Measurements from ENCODE around the gene ABCA7. TPM values are rescaled to one million over a fixed set of nuclear protein-coding genes. Genes with fewer than 3 reads are reported as not detected.

Gene ABCA7
- total RNA-seq, 1 donor = 3.5 TPM

DNA sequence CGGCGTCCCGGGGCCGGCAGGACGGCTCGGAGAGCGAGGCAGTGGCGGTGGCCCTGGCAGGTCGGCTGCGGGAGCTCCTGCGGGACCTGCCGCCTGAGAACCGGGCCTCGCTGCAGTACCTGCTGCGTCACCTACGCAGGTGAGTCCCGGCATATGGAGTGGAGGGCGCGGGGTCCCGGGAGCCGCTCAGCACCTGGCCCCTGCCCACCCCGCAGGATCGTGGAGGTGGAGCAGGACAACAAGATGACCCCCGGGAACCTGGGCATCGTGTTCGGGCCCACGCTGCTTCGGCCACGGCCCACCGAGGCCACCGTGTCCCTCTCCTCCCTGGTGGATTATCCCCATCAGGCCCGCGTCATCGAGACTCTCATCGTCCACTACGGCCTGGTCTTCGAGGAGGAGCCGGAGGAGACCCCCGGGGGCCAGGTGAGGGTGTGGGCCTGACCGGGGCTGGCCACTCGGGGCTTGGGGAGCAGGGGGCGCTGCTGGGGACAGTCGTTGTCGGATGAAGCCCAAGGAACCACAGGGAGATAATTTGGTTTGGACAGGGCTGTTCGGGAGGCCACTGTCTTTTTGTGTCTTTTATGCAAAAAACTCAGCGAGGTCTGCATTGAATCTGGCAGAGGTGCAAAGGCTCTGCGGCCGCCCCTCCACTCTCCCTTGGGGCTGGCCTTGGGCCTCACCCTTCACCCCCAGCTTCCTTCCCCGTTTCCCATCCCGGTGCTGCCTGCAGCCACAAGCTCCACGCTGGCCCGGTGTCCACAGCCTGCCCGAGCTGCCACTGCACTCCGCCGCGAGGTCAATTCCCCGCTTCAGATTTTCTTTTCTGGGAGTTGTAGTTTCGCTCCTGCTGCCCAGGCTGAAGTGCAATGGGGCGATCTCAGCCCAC lies 43.3 kb downstream of the ABCA7 start:
- no peak for DNase-seq (ENCODE audit: low read depth)
- TF ChIP-seq, protein P1, sequence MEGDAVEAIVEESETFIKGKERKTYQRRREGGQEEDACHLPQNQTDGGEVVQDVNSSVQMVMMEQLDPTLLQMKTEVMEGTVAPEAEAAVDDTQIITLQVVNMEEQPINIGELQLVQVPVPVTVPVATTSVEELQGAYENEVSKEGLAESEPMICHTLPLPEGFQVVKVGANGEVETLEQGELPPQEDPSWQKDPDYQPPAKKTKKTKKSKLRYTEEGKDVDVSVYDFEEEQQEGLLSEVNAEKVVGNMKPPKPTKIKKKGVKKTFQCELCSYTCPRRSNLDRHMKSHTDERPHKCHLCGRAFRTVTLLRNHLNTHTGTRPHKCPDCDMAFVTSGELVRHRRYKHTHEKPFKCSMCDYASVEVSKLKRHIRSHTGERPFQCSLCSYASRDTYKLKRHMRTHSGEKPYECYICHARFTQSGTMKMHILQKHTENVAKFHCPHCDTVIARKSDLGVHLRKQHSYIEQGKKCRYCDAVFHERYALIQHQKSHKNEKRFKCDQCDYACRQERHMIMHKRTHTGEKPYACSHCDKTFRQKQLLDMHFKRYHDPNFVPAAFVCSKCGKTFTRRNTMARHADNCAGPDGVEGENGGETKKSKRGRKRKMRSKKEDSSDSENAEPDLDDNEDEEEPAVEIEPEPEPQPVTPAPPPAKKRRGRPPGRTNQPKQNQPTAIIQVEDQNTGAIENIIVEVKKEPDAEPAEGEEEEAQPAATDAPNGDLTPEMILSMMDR (IDR thresholded peaks at IDR 0.05; ENCODE audit: insufficient read depth, low read length) = no peak
- no peak overlapping the region for H3K4me3 ChIP-seq (ENCODE audit: low read depth, low read length)

DNA sequence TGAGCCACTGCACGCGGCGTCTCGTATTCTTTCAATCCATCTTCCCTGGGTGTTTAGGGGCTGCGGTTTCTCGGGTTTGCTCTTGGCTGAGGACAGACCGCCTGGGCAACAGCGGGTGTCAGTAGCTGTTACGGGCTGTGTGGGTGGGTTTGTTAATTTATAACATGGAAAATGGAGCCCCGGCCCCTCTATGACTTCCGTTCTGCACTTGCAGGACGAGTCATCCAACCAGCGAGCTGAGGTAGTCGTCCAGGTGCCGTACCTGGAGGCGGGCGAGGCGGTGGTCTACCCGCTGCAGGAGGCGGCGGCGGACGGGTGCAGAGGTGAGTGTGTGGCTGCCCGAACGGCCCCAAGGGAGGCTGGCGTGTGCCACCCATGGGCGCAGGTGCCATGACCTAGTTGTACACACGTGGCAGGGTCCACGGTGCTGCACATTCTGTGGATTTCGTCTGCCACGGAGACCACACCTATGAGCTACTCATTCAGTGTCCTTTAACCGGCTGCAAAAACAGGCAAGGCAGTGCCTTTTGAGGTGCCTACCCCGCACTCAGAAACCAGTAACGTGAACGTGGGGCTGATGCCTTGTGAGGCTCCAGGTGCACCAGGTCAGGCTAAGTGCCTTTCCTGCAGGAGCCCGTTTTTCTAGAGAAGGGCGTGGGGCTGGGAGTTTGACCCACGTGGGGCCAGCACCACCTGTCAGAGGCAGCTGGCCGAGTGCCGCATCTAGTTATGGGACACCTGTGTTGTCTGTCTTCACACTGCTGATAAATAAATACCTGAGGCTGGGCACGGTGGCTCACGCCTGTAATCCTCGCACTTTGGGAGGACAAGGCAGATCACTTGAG lies 44.3 kb downstream of the ABCA7 start:
- no peak overlapping the region for H3K4me3 ChIP-seq (ENCODE audit: low read depth, low read length)
- TF ChIP-seq, protein P1 (IDR thresholded peaks at IDR 0.05; ENCODE audit: insufficient read depth, low read length) = no peak
- DNase-seq (ENCODE audit: low read depth) = no peak

DNA sequence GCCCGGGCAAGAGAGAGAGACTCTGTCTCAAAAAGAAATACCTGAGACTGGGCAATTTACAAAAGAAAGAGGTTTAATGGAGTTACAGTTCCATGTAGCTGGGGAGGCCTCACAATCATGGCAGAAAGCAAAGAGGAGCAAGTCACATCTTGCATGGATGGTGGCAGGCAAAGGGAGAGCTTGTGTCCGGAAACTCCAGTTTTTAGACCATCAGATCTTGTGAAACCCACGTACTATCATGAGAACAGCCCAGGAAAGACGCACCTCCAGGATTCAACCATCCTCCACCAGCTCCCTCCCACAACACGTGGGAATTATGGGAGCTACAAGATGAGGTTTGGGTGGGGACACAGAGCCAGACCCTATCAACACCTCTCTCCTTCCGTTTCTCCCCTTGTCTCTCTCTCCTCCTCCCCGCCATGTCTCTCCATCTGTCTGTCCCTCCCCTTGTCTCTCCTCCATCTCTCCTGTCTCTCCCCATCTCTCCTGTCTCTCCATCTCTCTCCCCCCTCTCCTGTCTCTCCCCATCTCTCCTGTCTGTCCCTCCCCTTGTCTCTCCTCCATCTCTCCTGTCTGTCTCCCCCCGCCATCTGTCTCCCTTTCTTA lies 45.2 kb downstream of the ABCA7 start:
- no peak for DNase-seq (ENCODE audit: low read depth)
- no peak overlapping the region for H3K4me3 ChIP-seq (ENCODE audit: low read depth, low read length)
- TF ChIP-seq, protein P1 (IDR thresholded peaks at IDR 0.05; ENCODE audit: insufficient read depth, low read length) = no peak

DNA sequence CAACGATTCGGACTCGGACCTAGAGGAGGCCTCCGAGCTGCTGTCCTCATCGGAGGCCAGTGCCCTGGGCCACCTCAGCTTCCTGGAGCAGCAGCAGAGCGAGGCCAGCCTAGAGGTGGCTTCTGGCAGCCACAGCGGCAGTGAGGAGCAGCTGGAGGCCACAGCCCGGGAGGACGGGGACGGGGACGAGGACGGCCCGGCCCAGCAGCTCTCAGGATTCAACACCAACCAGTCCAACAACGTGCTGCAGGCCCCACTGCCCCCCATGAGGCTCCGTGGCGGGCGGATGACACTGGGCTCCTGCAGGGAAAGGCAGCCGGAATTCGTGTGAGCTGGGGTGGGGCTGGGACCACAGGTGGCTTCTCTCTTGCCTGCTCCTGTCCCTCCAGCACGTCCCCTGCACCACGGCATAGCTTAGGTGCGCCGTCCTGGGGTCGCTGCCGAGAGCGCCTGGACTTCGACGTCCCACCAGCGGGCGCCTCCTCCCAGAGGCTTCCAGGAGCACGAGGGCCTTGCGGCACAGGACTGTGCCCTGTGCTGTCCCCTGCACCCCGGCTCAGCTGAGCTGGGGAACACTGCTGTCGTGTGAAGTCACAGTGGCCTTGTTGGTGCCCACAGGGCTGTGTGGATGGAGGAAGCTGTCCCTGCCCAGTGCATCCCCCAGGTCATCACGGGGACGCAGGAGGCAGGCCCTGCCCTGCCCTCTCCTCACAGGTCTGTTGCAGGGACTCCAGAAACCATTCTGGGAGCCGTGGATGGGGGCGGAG lies 46.0 kb downstream of the ABCA7 start:
- H3K4me3 ChIP-seq (ENCODE audit: low read depth, low read length) = no peak overlapping the region
- TF ChIP-seq, protein P1 (IDR thresholded peaks at IDR 0.05; ENCODE audit: insufficient read depth, low read length) = no peak
- DNase-seq (ENCODE audit: low read depth) = no peak

DNA sequence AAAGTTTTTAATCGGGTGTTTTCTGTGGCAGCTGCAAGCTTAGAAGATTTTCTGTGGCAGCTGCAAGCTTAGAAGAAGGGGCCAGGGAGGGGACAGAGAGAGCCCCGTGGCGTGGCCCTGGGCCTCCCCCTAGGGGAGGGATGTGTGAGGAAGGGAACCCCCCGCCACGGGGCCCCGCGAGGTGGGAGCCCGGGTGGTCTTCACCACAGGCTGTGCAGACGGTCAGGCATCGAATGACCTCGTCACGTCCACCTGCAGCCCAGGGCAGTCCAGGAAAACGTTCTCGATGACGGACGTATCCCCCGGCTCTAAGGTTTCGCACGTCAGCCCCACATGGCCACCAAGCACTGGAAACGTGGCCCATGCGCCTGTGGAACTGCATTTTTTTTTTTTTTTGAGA lies 46.7 kb downstream of the ABCA7 start:
- TF ChIP-seq, protein P1 (IDR thresholded peaks at IDR 0.05; ENCODE audit: insufficient read depth, low read length) = no peak
- H3K4me3 ChIP-seq (ENCODE audit: low read depth, low read length) = no peak overlapping the region
- no peak for DNase-seq (ENCODE audit: low read depth)

DNA sequence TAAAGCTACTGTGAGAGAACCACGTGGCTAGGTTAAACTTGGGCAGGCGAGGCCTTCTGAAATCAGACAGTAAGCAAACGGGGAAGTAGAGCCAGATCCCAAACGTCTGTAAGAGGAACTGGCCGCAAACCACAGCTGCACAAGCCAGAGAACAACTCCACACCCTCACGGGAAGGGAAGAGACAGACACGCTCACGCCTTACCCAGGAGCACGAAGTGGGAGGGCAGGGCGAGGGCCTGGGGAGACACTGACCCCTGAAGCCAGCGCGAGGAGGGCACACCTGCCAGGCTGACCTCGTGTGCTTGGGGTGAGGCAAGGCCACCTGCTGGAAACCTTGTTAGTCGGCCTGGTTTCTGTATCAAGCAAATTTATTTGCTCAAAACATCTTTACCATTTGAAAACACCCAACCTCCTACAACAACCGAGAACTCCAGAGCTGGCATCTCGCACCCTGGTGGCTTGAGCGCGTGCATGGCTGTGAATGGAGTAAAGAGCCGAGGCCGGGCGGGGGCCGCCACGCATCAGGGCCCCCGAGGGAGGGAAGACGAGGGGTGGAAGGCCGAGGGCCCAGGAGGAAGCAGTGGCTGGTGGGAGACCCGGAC lies 48.0 kb downstream of the ABCA7 start:
- TF ChIP-seq, protein P1 (IDR thresholded peaks at IDR 0.05; ENCODE audit: insufficient read depth, low read length) = no peak
- no peak overlapping the region for H3K4me3 ChIP-seq (ENCODE audit: low read depth, low read length)
- DNase-seq (ENCODE audit: low read depth) = no peak

All from fibroblast of the aortic adventitia (primary cell).